GM12878 (cell line): ENCODE results near the gene GET3. TPM values are rescaled to one million over a fixed set of nuclear protein-coding genes. Genes with fewer than 3 reads are reported as not detected.
"Not testable (repeated sequence)": the region's sequence is repeated elsewhere in the genome, so short reads cannot be mapped to it uniquely, and the experiment has no call there.

ENCODE experiments used
- ATAC-seq: fragments of 200-7000 bp; cut with Tn5 transposase; 3 replicates; pipeline ENCODE4 v1.9.1; 2020; ENCODE audit warnings: mild to moderate bottlenecking, moderate library complexity
- BruUV-seq: library from RNA; stranded (reverse); fragments of 400-500 nt; replicated peaks from 2 replicates; lab custom pipeline; 2021; lab: Mats Ljungman, UMichigan
- CTCF ChIA-PET: fragments of 300-600 bp; sonication (Branson Sonifier 250); formaldehyde crosslinking; extraction: SDS; loops from one replicate; lab custom pipeline; 2021; ENCODE audit warnings: inconsistent platforms; lab: Yijun Ruan, JAX
- POLR2A ChIA-PET: fragments of 350-600 bp; formaldehyde crosslinking; extraction: SDS; loops from one replicate; lab custom pipeline; 2021; ENCODE audit warnings: inconsistent platforms; lab: Charles Lee
- RAD21 ChIA-PET: fragments of 300-600 bp; sonication (Branson Sonifier 250); formaldehyde crosslinking; loops from one replicate; lab custom pipeline; 2023; ENCODE audit warnings: antibody characterized with exemption; ENCODE audit not compliant: unreplicated experiment; lab: Charles Lee
- SMC1A ChIA-PET: fragments of 300-600 bp; sonication (Branson Sonifier 250); formaldehyde crosslinking; loops from one replicate; lab custom pipeline; 2023; ENCODE audit not compliant: unreplicated experiment, uncharacterized antibody; lab: Charles Lee
- DNase-seq: peaks from one replicate; pipeline ENCODE4 v3.0.0-alpha.2; 2011; ENCODE audit warnings: low read depth, low spot score
- FAIRE-seq: peaks from 3 replicates; lab custom pipeline; 2011; peaks lifted over from hg19 to GRCh38; lab: Jason Lieb, UNC
- H2AFZ ChIP-seq: 2 replicates; pipeline ENCODE4 v1.6.0; 2011; ENCODE audit warnings: low read depth, low read length, control low read depth; ENCODE audit not compliant: control insufficient read depth
- H3K27ac ChIP-seq: 2 replicates; pipeline ENCODE4 v1.5.1; 2011; ENCODE audit warnings: control low read depth; ENCODE audit not compliant: control insufficient read depth, insufficient read depth
- H3K27me3 ChIP-seq, 2 experiments: replicated peaks in 1 of 2; 2 replicates each; pipeline versions ENCODE4 v1.6.0 to v1.6.1; 2011; ENCODE audit warnings: low read length in 1 of 2; ENCODE audit not compliant: control insufficient read depth in 2 of 2, insufficient read depth in 2 of 2
- H3K36me3 ChIP-seq, 2 experiments: 2 replicates each; pipeline ENCODE4 v1.5.1; 2011; ENCODE audit warnings: low read length in 1 of 2; ENCODE audit not compliant: control insufficient read depth in 2 of 2, insufficient read depth in 2 of 2
- H3K4me1 ChIP-seq: 2 replicates; pipeline ENCODE4 v1.6.1; 2011; ENCODE audit warnings: mild to moderate bottlenecking, low read length, moderate library complexity, mixed read lengths; ENCODE audit not compliant: control insufficient read depth, insufficient read depth
- H3K4me2 ChIP-seq: 2 replicates; pipeline ENCODE4 v1.6.0; 2011; ENCODE audit warnings: control low read depth; ENCODE audit not compliant: control insufficient read depth, insufficient read depth
- H3K4me3 ChIP-seq: fragments of 200-600 bp; sonication (generic); 2 replicates; pipeline ENCODE4 v1.5.1; 2016
- H3K79me2 ChIP-seq: 2 replicates; pipeline ENCODE4 v1.6.0; 2011; ENCODE audit warnings: low read length; ENCODE audit not compliant: control insufficient read depth, insufficient read depth
- H3K9ac ChIP-seq: 2 replicates; pipeline ENCODE4 v1.8.0; 2011; ENCODE audit warnings: low read length, control low read depth, mixed read lengths; ENCODE audit not compliant: control insufficient read depth, insufficient read depth
- H3K9me3 ChIP-seq: replicated peaks from 3 replicates; pipeline ENCODE4 v1.5.1; 2011; ENCODE audit warnings: mild to moderate bottlenecking, low read length; ENCODE audit not compliant: control insufficient read depth, insufficient read depth
- H4K20me1 ChIP-seq: 2 replicates; pipeline ENCODE4 v1.6.0; 2011; ENCODE audit not compliant: control insufficient read depth, insufficient read depth
- ASH2L ChIP-seq: fragments of 300-600, 200-600 bp; sonication (generic); IDR thresholded peaks from 2 replicates; pipeline ENCODE4 v1.6.1; 2017; ENCODE audit warnings: low read depth, mild to moderate bottlenecking, borderline replicate concordance
- BHLHE40 ChIP-seq, 2 experiments: fragments of 450-650 bp in 1 of 2; IDR thresholded peaks; 2 replicates each; pipeline ENCODE4 v1.6.1; 2011 to 2017; ENCODE audit warnings: low read depth in 2 of 2, borderline replicate concordance in 1 of 2, improper control_type of control experiment in 1 of 2, low read length in 1 of 2, mild to moderate bottlenecking in 1 of 2
- CTCF ChIP-seq, 3 experiments: IDR thresholded peaks in 2 of 3; conservative IDR thresholded peaks in 1 of 3; 2 replicates each; pipeline ENCODE4 v1.5.1; 2011; ENCODE audit warnings: low read depth in 3 of 3, low read length in 3 of 3, mild to moderate bottlenecking in 3 of 3, control low read depth in 2 of 3, moderate library complexity in 2 of 3, inconsistent platforms in 1 of 3, mixed read lengths in 1 of 3; ENCODE audit not compliant: control insufficient read depth in 2 of 3, insufficient read depth in 1 of 3; ENCODE audit errors: extremely low read depth in 1 of 3
- EGR1 ChIP-seq, 2 experiments: IDR thresholded peaks; 1 replicate in 1 of 2; 2 replicates in 1 of 2; pipeline ENCODE4 v1.6.1; 2011 to 2012; ENCODE audit warnings: low read depth in 2 of 2, low read length in 2 of 2, borderline replicate concordance in 1 of 2, mild to moderate bottlenecking in 1 of 2, moderate library complexity in 1 of 2
- HDAC2 ChIP-seq: fragments of 200-600 bp; sonication (generic); IDR thresholded peaks from 2 replicates; pipeline ENCODE4 v1.6.1; 2017
- PKNOX1 ChIP-seq: fragments of 450-650 bp; IDR thresholded peaks from 2 replicates; pipeline ENCODE4 v1.6.1; 2016; ENCODE audit warnings: mild to moderate bottlenecking
- RCOR1 ChIP-seq: conservative IDR thresholded peaks from 2 replicates; pipeline ENCODE4 v1.6.1; 2012; ENCODE audit warnings: low read depth, low read length, improper control_type of control experiment
- SKIL ChIP-seq: fragments of 450-650 bp; IDR thresholded peaks from 2 replicates; pipeline ENCODE4 v1.6.1; 2017; ENCODE audit warnings: mild to moderate bottlenecking, low read depth, inconsistent platforms; ENCODE audit not compliant: poor library complexity, severe bottlenecking
- TCF3 ChIP-seq: IDR thresholded peaks from 2 replicates; pipeline ENCODE4 v1.6.1; 2012; ENCODE audit warnings: low read depth, mild to moderate bottlenecking, low read length, borderline replicate concordance; ENCODE audit not compliant: insufficient read depth
- ZSCAN29 ChIP-seq: fragments of 450-650 bp; IDR thresholded peaks from 2 replicates; pipeline ENCODE4 v1.6.1; 2017; ENCODE audit warnings: mild to moderate bottlenecking, moderate library complexity
- WGBS: methylation state at CpG from one replicate; pipeline ENCODE4 v1.1.6; 2016; ENCODE audit warnings: low lambda C conversion rate; ENCODE audit not compliant: insufficient replicate concordance, insufficient coverage; ENCODE audit errors: missing lambda C conversion rate; 5-methylcytosine and 5-hydroxymethylcytosine counted together
- in situ Hi-C: fragments of 300-500 bp; cut with MboI; formaldehyde crosslinking; loops from 9 replicates; pipeline ENCODE4 v1.14.3; 2018; ENCODE audit warnings: mixed read lengths
- intact Hi-C: fragments of 100-400 bp; cut with micrococcal nuclease; formaldehyde crosslinking; loops from one replicate; pipeline ENCODE4 v1.14.2; 2022; ENCODE audit not compliant: unreplicated experiment
- polyA plus RNA-seq, 11 experiments: library from polyadenylated mRNA; depleted of rRNA in 4 of 11; unstranded in 6 of 11; stranded (reverse) in 5 of 11; fragments of >200 nt; fragmentation: Nextera tagmentation in 4 of 11; fragmentation: Illumina TruSeq in 1 of 11; extraction: Ambion mirVana in 4 of 11; extraction: Trizol in 1 of 11; gene quantifications; 1 replicate in 1 of 11; 2 replicates in 10 of 11; pipeline versions ENCODE4 v1.2.1 to v1.2.3, GENCODE V29; 2011 to 2016; ENCODE audit warnings: inconsistent platforms in 2 of 11, missing spikeins in 2 of 11, low read depth in 1 of 11
- total RNA-seq, 4 experiments: library from RNA; depleted of rRNA in 3 of 4; stranded (reverse); fragments of >200 nt in 3 of 4; fragmentation: Illumina TruSeq in 1 of 4; extraction: Trizol in 1 of 4; gene quantifications; 2 replicates each; pipeline versions ENCODE4 v1.2.1 to v1.2.3, GENCODE V29; 2013 to 2021

GET3 gene
- total and polyA plus RNA-seq, 10 of the 15 experiments (the other 5 are each of a cell fraction or from before 2014, with no cell fraction given): 14.5 to 144 (median 97.2) TPM

GRCh38 chr19:12725612-12726011, 11.7 kb upstream of the GET3 start:
- H3K4me1 ChIP-seq, in situ Hi-C loops, FAIRE-seq, ATAC-seq, DNase-seq, H3K4me3 ChIP-seq, intact Hi-C loops, H3K4me2 ChIP-seq, H4K20me1 ChIP-seq, H2AFZ ChIP-seq, BruUV-seq, H3K27me3 ChIP-seq, RAD21 ChIA-PET, H3K27ac ChIP-seq, H3K9ac ChIP-seq, H3K9me3 ChIP-seq: not testable (repeated sequence)
- POLR2A ChIA-PET: interaction anchor here (0.7 to 6.8 kb wide), 2 partner anchors 8 to 35 kb away, joined by 5 to 58 read pairs; partner anchors contain the start of gene TRIR
- SMC1A ChIA-PET: interaction anchor here (5.1 kb wide), 1 partner anchor 8 kb away, joined by 28 read pairs; the partner anchor contains the start of gene TRIR
- H3K79me2 ChIP-seq: peaks cover 33% of the 10 kb centered on the region
- WGBS: 100% methylated on average over 10 of the region's 10 CpGs
- CTCF ChIA-PET: interaction anchor here (0.9 kb wide), 1 partner anchor 10 kb away, joined by 3 read pairs; no protein-coding TSS in a partner anchor
- peaks cover 18% of the 10 kb centered on the region in 2 experiments; a peak in 3 of 4 replicates for H3K36me3 ChIP-seq

GRCh38 chr19:12726988-12727316, 10.3 kb upstream of the GET3 start:
- H3K4me3 ChIP-seq: no peak overlapping the region
- no peak overlapping the region for H3K27ac ChIP-seq
- peaks cover 31% of the 10 kb centered on the region for H3K79me2 ChIP-seq
- 66% methylated on average over 2 of the region's 2 CpGs for WGBS
- TF ChIP-seq BHLHE40 (IDR thresholded peaks at IDR 0.05; ENCODE audit: borderline replicate concordance in 1 of 2, low read depth in 2 of 2, low read length in 1 of 2) (no peak), TCF3 (no peak), SKIL (no peak), RCOR1 (no peak), ZSCAN29 (no peak), HDAC2 (no peak), ASH2L (no peak), PKNOX1 (no peak), EGR1 (IDR thresholded peaks at IDR 0.05; ENCODE audit: borderline replicate concordance in 1 of 2, low read depth in 2 of 2, low read length in 2 of 2) (no peak), CTCF (IDR thresholded peaks at IDR 0.05 in 2 of 3, conservative IDR thresholded peaks at IDR 0.05 in 1 of 3; ENCODE audit: control insufficient read depth in 2 of 3, extremely low read depth in 1 of 3, insufficient read depth in 1 of 3, low read depth in 3 of 3, low read length in 3 of 3) (no peak)
- ChIA-PET RAD21 (no interaction called here), SMC1A (interaction anchor here (0.6 to 1.3 kb wide), 2 partner anchors 9 to 28 kb away, joined by 3 to 4 read pairs; no protein-coding TSS in a partner anchor), CTCF (interaction anchor here (0.6 to 1.4 kb wide), 4 partner anchors 9 to 100 kb away, joined by 3 to 4 read pairs (median 3); partner anchors contain the start of gene GET3), POLR2A (interaction anchor here (0.6 kb wide), 1 partner anchor 13 kb away, joined by 3 read pairs; no protein-coding TSS in a partner anchor)
- no peak overlapping the region for H3K4me2 ChIP-seq
- no peaks in the 10 kb centered on the region for H3K9me3 ChIP-seq
- in situ Hi-C loops (no loop called here), intact Hi-C loops (no loop called here)
- no TSS peak for BruUV-seq
- no peaks in the 10 kb centered on the region for H3K27me3 ChIP-seq
- ATAC-seq (no peak), DNase-seq (no peak), FAIRE-seq (no peak)
- H3K9ac ChIP-seq: no peak overlapping the region
- H2AFZ ChIP-seq: no peak overlapping the region
- 0 out of 2 replicates have a peak, but pooled peaks cover 6% of the 10 kb centered on the region for H4K20me1 ChIP-seq
- H3K36me3 ChIP-seq: peaks cover 25% of the 10 kb centered on the region in 2 experiments; a peak in 3 of 4 replicates
- peaks cover 15% of the 10 kb centered on the region for H3K4me1 ChIP-seq
